ENCODE data around the gene PADI1. TPM values are rescaled to one million over a fixed set of nuclear protein-coding genes. Genes with fewer than 3 reads are reported as not detected.

The PADI1 gene
- total and polyA plus RNA-seq, 8 donors, result 0.37 to 98.2 TPM; not detected in 6

DNA sequence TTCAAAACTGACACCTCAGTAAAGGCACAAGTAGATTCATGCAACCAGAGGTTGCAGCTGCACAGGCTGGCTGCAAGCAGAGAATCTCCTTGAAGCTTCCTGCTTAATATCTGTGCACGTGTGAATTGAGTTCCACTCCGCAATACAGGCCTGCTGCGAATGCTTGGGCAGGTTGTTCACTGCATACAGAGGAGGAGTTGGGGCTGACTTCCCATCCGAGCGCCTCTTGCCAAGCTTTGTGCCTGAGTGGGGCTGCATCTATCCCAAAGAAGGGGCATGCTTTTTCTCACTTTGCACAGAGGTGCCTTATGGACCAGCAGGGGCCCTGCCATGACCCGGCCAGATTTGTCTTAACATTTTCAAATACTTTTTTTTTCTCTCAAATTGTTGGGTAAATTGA is 17.9 kb upstream of the PADI1 start:
- no peaks in the 10 kb centered on the region for H3K4me1 ChIP-seq
- DNase-seq, result no peak
- 68 to 79% (median 72%) methylated on average over 6 of the region's 6 CpGs for WGBS, 5 donors
- intact Hi-C loops (cut with DNase I; ENCODE audit: low total_unique reads), result no loop called here
- H3K27ac ChIP-seq, result no peak overlapping the region
- no peak overlapping the region for H3K4me3 ChIP-seq
- TF ChIP-seq POLR2A (IDR thresholded peaks at IDR 0.05), result no peak
- TF ChIP-seq, protein P1, sequence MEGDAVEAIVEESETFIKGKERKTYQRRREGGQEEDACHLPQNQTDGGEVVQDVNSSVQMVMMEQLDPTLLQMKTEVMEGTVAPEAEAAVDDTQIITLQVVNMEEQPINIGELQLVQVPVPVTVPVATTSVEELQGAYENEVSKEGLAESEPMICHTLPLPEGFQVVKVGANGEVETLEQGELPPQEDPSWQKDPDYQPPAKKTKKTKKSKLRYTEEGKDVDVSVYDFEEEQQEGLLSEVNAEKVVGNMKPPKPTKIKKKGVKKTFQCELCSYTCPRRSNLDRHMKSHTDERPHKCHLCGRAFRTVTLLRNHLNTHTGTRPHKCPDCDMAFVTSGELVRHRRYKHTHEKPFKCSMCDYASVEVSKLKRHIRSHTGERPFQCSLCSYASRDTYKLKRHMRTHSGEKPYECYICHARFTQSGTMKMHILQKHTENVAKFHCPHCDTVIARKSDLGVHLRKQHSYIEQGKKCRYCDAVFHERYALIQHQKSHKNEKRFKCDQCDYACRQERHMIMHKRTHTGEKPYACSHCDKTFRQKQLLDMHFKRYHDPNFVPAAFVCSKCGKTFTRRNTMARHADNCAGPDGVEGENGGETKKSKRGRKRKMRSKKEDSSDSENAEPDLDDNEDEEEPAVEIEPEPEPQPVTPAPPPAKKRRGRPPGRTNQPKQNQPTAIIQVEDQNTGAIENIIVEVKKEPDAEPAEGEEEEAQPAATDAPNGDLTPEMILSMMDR (IDR thresholded peaks at IDR 0.05), result no peak
- TF ChIP-seq POLR2AphosphoS5 (IDR thresholded peaks at IDR 0.05), result no peak
- no peak for TF ChIP-seq EP300 (IDR thresholded peaks at IDR 0.05)
- H3K36me3 ChIP-seq, result no peaks in the 10 kb centered on the region
- peaks cover 0 to 12% (median 8%) of the 10 kb centered on the region in 4 donors for H3K9me3 ChIP-seq
- peaks cover 0 to 16% (median 0%) of the 10 kb centered on the region in 3 donors for H3K27me3 ChIP-seq

- WGBS, 5 donors, result 81 to 98% (median 92%) methylated on average over 2 of the region's 2 CpGs
- Histone ChIP-seq H3K36me3 (no peaks in the 10 kb centered on the region), H3K4me1 (no peaks in the 10 kb centered on the region), H3K27me3 (peaks cover 0 to 16% (median 0%) of the 10 kb centered on the region in 3 donors), H3K27ac (no peak overlapping the region), H3K9me3 (peaks cover 0 to 12% (median 8%) of the 10 kb centered on the region in 4 donors), H3K4me3 (no peak overlapping the region)
- intact Hi-C loops (cut with DNase I; ENCODE audit: low total_unique reads), result no loop called here
- DNase-seq, result no peak
- TF ChIP-seq POLR2AphosphoS5 (IDR thresholded peaks at IDR 0.05) (no peak), POLR2A (IDR thresholded peaks at IDR 0.05) (no peak), EP300 (IDR thresholded peaks at IDR 0.05) (no peak)
- TF ChIP-seq, protein P1 (IDR thresholded peaks at IDR 0.05), result no peak
These were observed 16.7 kb upstream of the PADI1 start for GRCh38 chr1:17188217-17188616.

DNA sequence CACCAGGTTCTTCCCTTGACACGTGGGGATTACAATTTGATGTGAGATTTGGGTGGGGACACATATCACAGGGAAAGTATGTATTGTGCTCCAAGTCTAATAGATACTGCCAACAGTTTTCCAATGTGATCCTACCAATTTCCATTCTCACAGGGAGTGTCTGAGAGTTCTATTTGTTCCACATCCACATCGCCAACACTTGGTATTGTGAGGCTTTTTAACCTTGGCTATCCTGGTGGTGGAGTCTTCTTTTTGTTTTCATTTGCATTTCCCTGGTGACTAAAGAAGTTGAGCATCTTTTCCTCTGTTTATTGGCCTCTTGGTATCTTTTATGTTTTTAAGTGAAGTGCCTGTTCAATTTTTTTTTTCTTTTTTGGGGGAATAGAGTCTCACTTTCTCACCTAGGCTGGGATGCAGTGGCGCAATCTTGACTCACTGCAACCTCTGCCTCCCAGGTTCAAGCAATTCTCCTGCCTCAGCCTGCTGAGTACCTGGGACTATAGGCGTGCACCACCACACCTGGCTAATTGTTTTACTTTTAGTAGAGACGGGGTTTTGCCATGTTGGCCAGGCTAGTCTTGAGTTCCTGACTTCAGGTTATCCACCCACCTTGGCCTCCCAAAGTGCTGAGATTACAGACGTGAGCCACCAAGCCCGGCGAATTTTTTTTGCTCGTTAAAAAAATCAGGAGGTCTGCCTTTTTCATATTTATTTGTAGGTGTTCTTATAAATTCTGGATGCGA is 15.9 kb upstream of the PADI1 start:
- Histone ChIP-seq H3K9me3 (peaks cover 0 to 12% (median 8%) of the 10 kb centered on the region in 4 donors), H3K36me3 (no peaks in the 10 kb centered on the region), H3K4me1 (no peaks in the 10 kb centered on the region), H3K27me3 (peaks cover 0 to 13% (median 0%) of the 10 kb centered on the region in 3 donors), H3K4me3 (no peak overlapping the region), H3K27ac (no peak overlapping the region)
- TF ChIP-seq POLR2A (IDR thresholded peaks at IDR 0.05) (no peak), POLR2AphosphoS5 (IDR thresholded peaks at IDR 0.05) (no peak), EP300 (IDR thresholded peaks at IDR 0.05) (no peak)
- TF ChIP-seq, protein P1 (IDR thresholded peaks at IDR 0.05), result no peak
- 85 to 94% (median 90%) methylated on average over 10 of the region's 10 CpGs for WGBS, 5 donors
- intact Hi-C loops (cut with DNase I; ENCODE audit: low total_unique reads), result no loop called here
- no peak for DNase-seq

GRCh38 chr1:17189632-17189990 is 15.3 kb upstream of the PADI1 start:
- peaks cover 0 to 12% (median 0%) of the 10 kb centered on the region in 3 donors for H3K27me3 ChIP-seq
- WGBS, 5 donors, result 68 to 98% (median 91%) methylated on average over 2 of the region's 2 CpGs
- peaks cover 0 to 12% (median 8%) of the 10 kb centered on the region in 4 donors for H3K9me3 ChIP-seq
- H3K4me3 ChIP-seq, result no peak overlapping the region
- no peaks in the 10 kb centered on the region for H3K36me3 ChIP-seq
- no peaks in the 10 kb centered on the region for H3K4me1 ChIP-seq
- DNase-seq, result no peak
- TF ChIP-seq, protein P1 (IDR thresholded peaks at IDR 0.05), result no peak
- no peak for TF ChIP-seq POLR2AphosphoS5 (IDR thresholded peaks at IDR 0.05)
- H3K27ac ChIP-seq, result no peak overlapping the region
- intact Hi-C loops (cut with DNase I; ENCODE audit: low total_unique reads), result no loop called here
